H9 (cell line): ENCODE measurements around the gene PIK3R5. TPM values are rescaled to one million over a fixed set of nuclear protein-coding genes. Genes with fewer than 3 reads are reported as not detected.

ENCODE experiments used
- DNase-seq: peaks from one replicate; pipeline ENCODE4 v3.0.0-alpha.2; 2017
- H2AFZ ChIP-seq: one replicate; pipeline ENCODE4 v1.6.1; 2013; ENCODE audit warnings: mild to moderate bottlenecking, low read length, control low read depth, moderate library complexity
- H2AK5ac ChIP-seq: 2 replicates; pipeline ENCODE4 v1.6.1; 2013; ENCODE audit warnings: low read length, control low read depth, mixed read lengths; ENCODE audit not compliant: insufficient read length
- H2BK120ac ChIP-seq: one replicate; pipeline ENCODE4 v1.6.1; 2013; ENCODE audit warnings: low read depth, mild to moderate bottlenecking, low read length, control low read depth, inconsistent platforms; ENCODE audit not compliant: poor library complexity, severe bottlenecking
- H2BK12ac ChIP-seq: 2 replicates; pipeline ENCODE4 v1.6.1; 2013; ENCODE audit warnings: low read length, control low read depth, mixed read lengths, low read depth; ENCODE audit not compliant: insufficient read length
- H2BK15ac ChIP-seq: 2 replicates; pipeline ENCODE4 v1.6.1; 2013; ENCODE audit warnings: low read depth, low read length, control low read depth
- H2BK20ac ChIP-seq: one replicate; pipeline ENCODE4 v1.6.1; 2013; ENCODE audit warnings: low read depth, mild to moderate bottlenecking, low read length, control low read depth, inconsistent platforms; ENCODE audit not compliant: poor library complexity, severe bottlenecking
- H2BK5ac ChIP-seq: 2 replicates; pipeline ENCODE4 v1.6.1; 2013; ENCODE audit warnings: low read length, control low read depth, mixed read lengths; ENCODE audit not compliant: insufficient read length
- H3K14ac ChIP-seq: 2 replicates; pipeline ENCODE4 v1.6.1; 2013; ENCODE audit warnings: low read length, control low read depth; ENCODE audit not compliant: insufficient read depth
- H3K18ac ChIP-seq: 2 replicates; pipeline ENCODE4 v1.6.1; 2013; ENCODE audit warnings: low read depth, mild to moderate bottlenecking, mixed read lengths, low read length, control low read depth; ENCODE audit not compliant: insufficient read length
- H3K23ac ChIP-seq: 2 replicates; pipeline ENCODE4 v1.6.1; 2013; ENCODE audit warnings: low read length, control low read depth, mixed read lengths, low read depth; ENCODE audit not compliant: insufficient read length
- H3K23me2 ChIP-seq: 2 replicates; pipeline ENCODE4 v1.6.1; 2013; ENCODE audit warnings: low read depth, mild to moderate bottlenecking, mixed read lengths, low read length, control low read depth; ENCODE audit not compliant: insufficient read length, poor library complexity, severe bottlenecking
- H3K27ac ChIP-seq: 2 replicates; pipeline ENCODE4 v1.5.1; 2013; ENCODE audit warnings: low read length, control low read depth, mixed read lengths, low read depth; ENCODE audit not compliant: insufficient read length
- H3K27me3 ChIP-seq: 2 replicates; pipeline ENCODE4 v1.6.1; 2013; ENCODE audit warnings: low read length, control low read depth, inconsistent platforms; ENCODE audit not compliant: insufficient read depth
- H3K4ac ChIP-seq: 2 replicates; pipeline ENCODE4 v1.6.1; 2013; ENCODE audit warnings: low read depth, mild to moderate bottlenecking, control low read depth, inconsistent platforms, low read length, moderate library complexity
- H3K4me1 ChIP-seq: 2 replicates; pipeline ENCODE4 v1.6.1; 2013; ENCODE audit warnings: low read length, control low read depth, inconsistent platforms; ENCODE audit not compliant: insufficient read depth
- H3K4me2 ChIP-seq: 2 replicates; pipeline ENCODE4 v1.6.1; 2013; ENCODE audit warnings: low read length, control low read depth, mixed read lengths; ENCODE audit not compliant: insufficient read length, insufficient read depth
- H3K56ac ChIP-seq: 2 replicates; pipeline ENCODE4 v1.6.1; 2013; ENCODE audit warnings: low read depth, mild to moderate bottlenecking, mixed read lengths, low read length, control low read depth; ENCODE audit not compliant: insufficient read length
- H3K79me1 ChIP-seq: 2 replicates; pipeline ENCODE4 v1.6.1; 2013; ENCODE audit warnings: low read depth, mild to moderate bottlenecking, moderate library complexity, low read length, control low read depth, inconsistent platforms; ENCODE audit not compliant: insufficient read depth, poor library complexity, severe bottlenecking
- H3K79me2 ChIP-seq: 2 replicates; pipeline ENCODE4 v1.6.1; 2013; ENCODE audit warnings: low read length, control low read depth, inconsistent platforms; ENCODE audit not compliant: insufficient read depth
- H3K9ac ChIP-seq: 2 replicates; pipeline ENCODE4 v1.6.1; 2013; ENCODE audit warnings: low read length, control low read depth, mixed read lengths; ENCODE audit not compliant: insufficient read length; ENCODE audit errors: extremely low read depth
- H3K9me3 ChIP-seq: one replicate; pipeline ENCODE4 v1.6.1; 2013; ENCODE audit warnings: low read depth, low read length, inconsistent platforms; ENCODE audit not compliant: control insufficient read depth
- H3T11ph ChIP-seq: one replicate; pipeline ENCODE4 v1.6.1; 2013; ENCODE audit warnings: mild to moderate bottlenecking, low read length, control low read depth, inconsistent platforms
- H4K20me1 ChIP-seq: one replicate; pipeline ENCODE4 v1.6.1; 2013; ENCODE audit not compliant: control insufficient read depth, insufficient read length, insufficient read depth
- H4K5ac ChIP-seq: 2 replicates; pipeline ENCODE4 v1.6.1; 2013; ENCODE audit warnings: low read depth, mild to moderate bottlenecking, mixed read lengths, low read length, control low read depth; ENCODE audit not compliant: insufficient read length
- H4K8ac ChIP-seq: replicated peaks from 2 replicates; pipeline ENCODE4 v1.6.1; 2013; ENCODE audit warnings: low read length, control low read depth, mixed read lengths, low read depth; ENCODE audit not compliant: insufficient read length
- H4K91ac ChIP-seq: 2 replicates; pipeline ENCODE4 v1.6.1; 2013; ENCODE audit warnings: low read depth, mild to moderate bottlenecking, moderate library complexity, mixed read lengths, low read length, control low read depth; ENCODE audit not compliant: insufficient read length
- H3K27ac Mint-ChIP-seq, 3 experiments: 2 replicates in 2 of 3; 3 replicates in 1 of 3; pipeline ENCODE4 v1.8.0; 2020 to 2021; ENCODE audit warnings: mixed read lengths in 3 of 3, mild to moderate bottlenecking in 1 of 3, moderate library complexity in 1 of 3
- H3K27me3 Mint-ChIP-seq: 2 replicates; pipeline ENCODE4 v1.8.0; 2021; ENCODE audit warnings: low read depth, mild to moderate bottlenecking, moderate library complexity, mixed read lengths
- H3K36me3 Mint-ChIP-seq, 3 experiments: 2 replicates in 2 of 3; 3 replicates in 1 of 3; pipeline ENCODE4 v1.8.0; 2020 to 2021; ENCODE audit warnings: low read depth in 3 of 3, mixed read lengths in 3 of 3; ENCODE audit not compliant: insufficient read depth in 1 of 3
- H3K4me1 Mint-ChIP-seq, 2 experiments: 2 replicates each; pipeline ENCODE4 v1.8.0; 2020; ENCODE audit warnings: mixed read lengths in 2 of 2
- H3K4me3 Mint-ChIP-seq, 2 experiments: 2 replicates in 1 of 2; 3 replicates in 1 of 2; pipeline ENCODE4 v1.8.0; 2020 to 2021; ENCODE audit warnings: mild to moderate bottlenecking in 2 of 2, mixed read lengths in 2 of 2, moderate library complexity in 1 of 2
- H3K9me3 Mint-ChIP-seq, 2 experiments: 2 replicates in 1 of 2; 3 replicates in 1 of 2; pipeline ENCODE4 v1.8.0; 2020; ENCODE audit warnings: mild to moderate bottlenecking in 2 of 2, mixed read lengths in 2 of 2, moderate library complexity in 1 of 2
- total RNA-seq: library from RNA; stranded (reverse); gene quantifications from 2 replicates; pipeline ENCODE4 v1.2.1, GENCODE V29; 2021
- TF ChIP-seq, protein P1 (sequence below): fragments of 200-600 bp; sonication (generic); conservative IDR thresholded peaks from 3 replicates; pipeline ENCODE4 v1.8.0; 2021; ENCODE audit warnings: antibody characterized with exemption, mild to moderate bottlenecking

The PIK3R5 gene
- total RNA-seq, 1 experiment from 2014 or later: 1.4 TPM

DNA sequence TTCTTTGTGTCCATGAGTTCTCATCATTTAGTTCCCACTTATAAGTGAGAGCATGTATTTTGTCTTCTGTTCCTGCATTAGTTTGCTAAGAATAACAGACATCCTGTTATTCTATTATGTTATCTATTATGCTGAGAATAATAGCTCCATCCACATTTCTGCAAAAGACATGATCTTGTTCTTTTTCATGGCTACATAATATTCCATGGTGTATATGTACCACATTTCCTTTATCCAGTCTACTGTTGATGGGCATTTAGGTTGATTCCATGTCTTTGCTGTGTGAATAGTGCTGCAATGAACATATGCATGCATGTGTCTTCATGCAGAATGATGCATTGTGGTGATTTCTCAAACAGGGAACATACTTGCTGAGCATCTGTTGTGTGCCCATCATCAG, 21.4 kb downstream of the PIK3R5 start:
- H2BK15ac ChIP-seq: no peak overlapping the region
- H4K91ac ChIP-seq: no peak overlapping the region
- H3K18ac ChIP-seq: no peak overlapping the region
- Mint-ChIP-seq H3K4me3 (no peak overlapping the region), H3K27ac (no peak overlapping the region), H3K9me3 (peaks cover 0 to 4% of the 10 kb centered on the region in 2 experiments; a peak in 2 of 5 replicates), H3K27me3 (peaks cover 19% of the 10 kb centered on the region), H3K36me3 (no peaks in the 10 kb centered on the region; a peak in 2 of 7 replicates), H3K4me1 (peaks cover 21 to 22% of the 10 kb centered on the region in 2 experiments)
- no peak overlapping the region for H2BK5ac ChIP-seq
- no peak overlapping the region for H3K9ac ChIP-seq
- H4K8ac ChIP-seq: no peak overlapping the region
- H2AK5ac ChIP-seq: no peak overlapping the region
- no peak overlapping the region for H3T11ph ChIP-seq
- no peaks in the 10 kb centered on the region for H3K79me2 ChIP-seq
- no peak overlapping the region for H3K27ac ChIP-seq
- no peak overlapping the region for H2BK120ac ChIP-seq
- H3K56ac ChIP-seq: no peak overlapping the region
- H3K4ac ChIP-seq: no peak overlapping the region
- no peak overlapping the region for H2BK20ac ChIP-seq
- H4K20me1 ChIP-seq: no peaks in the 10 kb centered on the region
- H3K4me2 ChIP-seq: no peak overlapping the region
- H2AFZ ChIP-seq: no peak overlapping the region
- no peaks in the 10 kb centered on the region for H3K79me1 ChIP-seq
- H3K23me2 ChIP-seq: no peaks in the 10 kb centered on the region
- H3K27me3 ChIP-seq: no peaks in the 10 kb centered on the region
- no peak overlapping the region for H2BK12ac ChIP-seq
- no peak overlapping the region for H3K14ac ChIP-seq
- TF ChIP-seq, protein P1, sequence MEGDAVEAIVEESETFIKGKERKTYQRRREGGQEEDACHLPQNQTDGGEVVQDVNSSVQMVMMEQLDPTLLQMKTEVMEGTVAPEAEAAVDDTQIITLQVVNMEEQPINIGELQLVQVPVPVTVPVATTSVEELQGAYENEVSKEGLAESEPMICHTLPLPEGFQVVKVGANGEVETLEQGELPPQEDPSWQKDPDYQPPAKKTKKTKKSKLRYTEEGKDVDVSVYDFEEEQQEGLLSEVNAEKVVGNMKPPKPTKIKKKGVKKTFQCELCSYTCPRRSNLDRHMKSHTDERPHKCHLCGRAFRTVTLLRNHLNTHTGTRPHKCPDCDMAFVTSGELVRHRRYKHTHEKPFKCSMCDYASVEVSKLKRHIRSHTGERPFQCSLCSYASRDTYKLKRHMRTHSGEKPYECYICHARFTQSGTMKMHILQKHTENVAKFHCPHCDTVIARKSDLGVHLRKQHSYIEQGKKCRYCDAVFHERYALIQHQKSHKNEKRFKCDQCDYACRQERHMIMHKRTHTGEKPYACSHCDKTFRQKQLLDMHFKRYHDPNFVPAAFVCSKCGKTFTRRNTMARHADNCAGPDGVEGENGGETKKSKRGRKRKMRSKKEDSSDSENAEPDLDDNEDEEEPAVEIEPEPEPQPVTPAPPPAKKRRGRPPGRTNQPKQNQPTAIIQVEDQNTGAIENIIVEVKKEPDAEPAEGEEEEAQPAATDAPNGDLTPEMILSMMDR: no peak
- DNase-seq: no peak
- H3K9me3 ChIP-seq: no peaks in the 10 kb centered on the region
- H3K23ac ChIP-seq: no peak overlapping the region
- H3K4me1 ChIP-seq: no peaks in the 10 kb centered on the region; the same call in 1 of the 2 replicates
- H4K5ac ChIP-seq: no peak overlapping the region
